ENCODE results near the gene PRSS2. TPM values are rescaled to one million over a fixed set of nuclear protein-coding genes. Genes with fewer than 3 reads are reported as not detected.

PRSS2 gene
- total and polyA plus RNA-seq, 2 donors (not counting 3 experiments of a cell fraction or from before 2014, with no cell fraction given) = 0.25 TPM; not detected in 1

DNA sequence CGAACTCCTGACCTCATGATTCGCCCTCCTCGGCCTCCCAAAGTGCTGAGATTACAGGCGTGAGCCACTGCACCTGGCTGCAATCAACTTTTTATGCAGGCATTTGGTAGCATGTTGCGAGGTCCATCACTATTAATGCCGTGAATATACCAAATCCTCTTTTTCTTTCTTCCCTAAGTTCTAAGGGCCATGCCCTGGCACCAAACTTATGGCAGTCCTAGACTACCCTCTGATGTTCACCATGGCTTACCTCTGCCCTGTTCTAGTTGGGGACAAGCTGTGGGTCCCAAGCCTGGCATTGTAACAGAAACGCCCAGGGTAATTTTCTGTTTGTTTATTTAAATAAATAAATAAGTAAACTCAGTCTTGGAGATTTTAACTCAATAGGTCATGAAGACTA lies 13.3 kb downstream of the PRSS2 start:
- H3K36me3 ChIP-seq (ENCODE audit: control insufficient read depth in 2 of 2, extremely low read depth in 1 of 2, insufficient read depth in 2 of 2, low read length in 2 of 2) = no peaks in the 10 kb centered on the region
- intact Hi-C loops (cut with micrococcal nuclease) (loop anchor here (5.0 kb wide), 1 partner anchor 267 kb away; no protein-coding TSS in a partner anchor), dilution Hi-C loops (cut with MboI; ENCODE audit: extremely low pct_ligation_motif_present, low sequenced_read_pairs) (no loop called here)
- H3K9me1 ChIP-seq (replicated peaks; ENCODE audit: control insufficient read depth, extremely low read depth, insufficient read depth, low read length) = no peaks in the 10 kb centered on the region
- POLR2A ChIA-PET = no interaction called here
- BruUV-seq (replicated peaks) = no TSS peak
- DNase-seq (ENCODE audit: low read depth, low spot score) (no peak), FAIRE-seq (no peak)
- H3K9me3 ChIP-seq (replicated peaks; ENCODE audit: control insufficient read depth, insufficient read depth, low read length) = no peaks in the 10 kb centered on the region
- CTCF ChIA-PET = interaction anchor here (0.7 to 20.4 kb wide), 17 partner anchors 26 to 287 kb away, joined by 3 to 425 read pairs (median 18); no protein-coding TSS in a partner anchor
- no peak overlapping the region for H3K4me2 ChIP-seq (ENCODE audit: insufficient read depth, low read length)
- H3K27me3 ChIP-seq (ENCODE audit: control insufficient read depth in 2 of 2, insufficient read depth in 2 of 2, low read length in 2 of 2) = no peaks in the 10 kb centered on the region
- TF ChIP-seq FOS (IDR thresholded peaks at IDR 0.05; ENCODE audit: borderline replicate concordance, insufficient read depth, low read length) = no peak
- no peak for TF ChIP-seq JUN (IDR thresholded peaks at IDR 0.05; ENCODE audit: borderline replicate concordance, insufficient read depth, insufficient read length, low read depth)
- no peak for TF ChIP-seq POLR2A (IDR thresholded peaks at IDR 0.05; ENCODE audit: low read depth, low read length)
- TF ChIP-seq, protein P1, sequence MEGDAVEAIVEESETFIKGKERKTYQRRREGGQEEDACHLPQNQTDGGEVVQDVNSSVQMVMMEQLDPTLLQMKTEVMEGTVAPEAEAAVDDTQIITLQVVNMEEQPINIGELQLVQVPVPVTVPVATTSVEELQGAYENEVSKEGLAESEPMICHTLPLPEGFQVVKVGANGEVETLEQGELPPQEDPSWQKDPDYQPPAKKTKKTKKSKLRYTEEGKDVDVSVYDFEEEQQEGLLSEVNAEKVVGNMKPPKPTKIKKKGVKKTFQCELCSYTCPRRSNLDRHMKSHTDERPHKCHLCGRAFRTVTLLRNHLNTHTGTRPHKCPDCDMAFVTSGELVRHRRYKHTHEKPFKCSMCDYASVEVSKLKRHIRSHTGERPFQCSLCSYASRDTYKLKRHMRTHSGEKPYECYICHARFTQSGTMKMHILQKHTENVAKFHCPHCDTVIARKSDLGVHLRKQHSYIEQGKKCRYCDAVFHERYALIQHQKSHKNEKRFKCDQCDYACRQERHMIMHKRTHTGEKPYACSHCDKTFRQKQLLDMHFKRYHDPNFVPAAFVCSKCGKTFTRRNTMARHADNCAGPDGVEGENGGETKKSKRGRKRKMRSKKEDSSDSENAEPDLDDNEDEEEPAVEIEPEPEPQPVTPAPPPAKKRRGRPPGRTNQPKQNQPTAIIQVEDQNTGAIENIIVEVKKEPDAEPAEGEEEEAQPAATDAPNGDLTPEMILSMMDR (IDR thresholded peaks at IDR 0.05; ENCODE audit: extremely low read depth in 1 of 2, insufficient read depth in 1 of 2, low read depth in 1 of 2, low read length in 2 of 2) = no peak
- TF ChIP-seq GATA2 (IDR thresholded peaks at IDR 0.05; ENCODE audit: insufficient read depth, insufficient read length, low read depth, low read length) = no peak
- TF ChIP-seq, protein P2, sequence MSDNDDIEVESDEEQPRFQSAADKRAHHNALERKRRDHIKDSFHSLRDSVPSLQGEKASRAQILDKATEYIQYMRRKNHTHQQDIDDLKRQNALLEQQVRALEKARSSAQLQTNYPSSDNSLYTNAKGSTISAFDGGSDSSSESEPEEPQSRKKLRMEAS (IDR thresholded peaks at IDR 0.05; ENCODE audit: insufficient read depth, insufficient read length) = no peak
- no peak overlapping the region for H3K4me3 ChIP-seq (replicated peaks in 1 of 3; ENCODE audit: insufficient read depth in 1 of 3, low read depth in 1 of 3, low read length in 3 of 3)
- no peak overlapping the region for H2AFZ ChIP-seq (ENCODE audit: low read depth, low read length)
- no peaks in the 10 kb centered on the region for H4K20me1 ChIP-seq (replicated peaks; ENCODE audit: control insufficient read depth, extremely low read depth, insufficient read depth, low read length)
- H3K79me2 ChIP-seq (ENCODE audit: control insufficient read depth, insufficient read depth, low read length) = no peaks in the 10 kb centered on the region
- no peak overlapping the region for H3K27ac ChIP-seq (ENCODE audit: insufficient read depth, low read depth, low read length)
- no peak overlapping the region for H3K9ac ChIP-seq (replicated peaks; ENCODE audit: extremely low read depth, insufficient read depth, low read length)
- H3K4me1 ChIP-seq (ENCODE audit: control insufficient read depth, extremely low read depth, insufficient read depth, low read length) = peaks cover 3% of the 10 kb centered on the region
